Measurements from ENCODE around the gene TMEM63B.
"Not testable (repeated sequence)": the region's sequence is repeated elsewhere in the genome, so short reads cannot be mapped to it uniquely, and the experiment has no call there.

Gene TMEM63B

GRCh38 chr6:44196351-44196750, 69.0 kb downstream of the TMEM63B start:
- not testable (repeated sequence) for DNase-seq

GRCh38 chr6:44198684-44199083, 71.3 kb downstream of the TMEM63B start:
- DNase-seq, result no peak

GRCh38 chr6:44199883-44200282, 72.5 kb downstream of the TMEM63B start:
- no peak for DNase-seq

- no peak for DNase-seq
Observed at GRCh38 chr6:44201200-44201599, 73.8 kb downstream of the TMEM63B start.

GRCh38 chr6:44201638-44202303, 74.4 kb downstream of the TMEM63B start:
- DNase-seq, result no peak

- no peak for DNase-seq
Observed at GRCh38 chr6:44202332-44202971, 75.1 kb downstream of the TMEM63B start.

- no peak for DNase-seq
Observed at GRCh38 chr6:44202972-44203750, 75.8 kb downstream of the TMEM63B start.

GRCh38 chr6:44203955-44204354, 76.6 kb downstream of the TMEM63B start:
- DNase-seq, result no peak

Data from activated CD4-positive, alpha-beta T cell treated with anti-CD3 and anti-CD28 coated beads, Interleukin-2, amount 50 U/mL, for 16 hours (primary cell).